WTC11 (cell line): ENCODE data around the gene KCTD21. TPM values are rescaled to one million over a fixed set of nuclear protein-coding genes. Genes with fewer than 3 reads are reported as not detected.

Source experiments
- ATAC-seq: fragments of 200-7000 bp; cut with Tn5 transposase; 2 replicates; pipeline ENCODE4 v1.10.0; 2021; ENCODE audit warnings: mild to moderate bottlenecking, moderate library complexity
- CTCF ChIA-PET: fragments of 300-600 bp; sonication (Branson Sonifier 250); formaldehyde crosslinking; loops from one replicate; lab custom pipeline; 2021; ENCODE audit warnings: antibody characterized with exemption; lab: Charles Lee
- POLR2A ChIA-PET: fragments of 350-600 bp; sonication (Branson Sonifier 250); formaldehyde crosslinking; loops from one replicate; lab custom pipeline; 2021; ENCODE audit warnings: antibody characterized with exemption; lab: Charles Lee
- DNase-seq: peaks from one replicate; pipeline ENCODE4 v3.0.0; 2021; ENCODE audit warnings: low spot score
- H3K27ac Mint-ChIP-seq: 2 replicates; pipeline ENCODE4 v1.8.0; 2021; ENCODE audit warnings: mixed read lengths
- H3K27me3 Mint-ChIP-seq: 2 replicates; pipeline ENCODE4 v1.8.0; 2021; ENCODE audit warnings: low read depth, mild to moderate bottlenecking, moderate library complexity, mixed read lengths
- H3K36me3 Mint-ChIP-seq: 2 replicates; pipeline ENCODE4 v1.8.0; 2021; ENCODE audit warnings: mixed read lengths
- H3K4me1 Mint-ChIP-seq: 2 replicates; pipeline ENCODE4 v1.8.0; 2022; ENCODE audit warnings: mixed read lengths
- H3K4me3 Mint-ChIP-seq: 2 replicates; pipeline ENCODE4 v1.8.0; 2021; ENCODE audit warnings: mild to moderate bottlenecking, moderate library complexity, mixed read lengths
- H3K9me3 Mint-ChIP-seq: 2 replicates; pipeline ENCODE4 v1.8.0; 2021; ENCODE audit warnings: mixed read lengths
- CBFB ChIP-seq: sonication (generic); formaldehyde crosslinking; IDR thresholded peaks from 2 replicates; pipeline ENCODE4 v1.8.1; 2022; ENCODE audit warnings: mild to moderate bottlenecking, low read depth, missing genetic modification reagents
- ELF4 ChIP-seq: sonication (generic); formaldehyde crosslinking; IDR thresholded peaks from 2 replicates; pipeline ENCODE4 v1.8.1; 2022; ENCODE audit warnings: low read depth, mild to moderate bottlenecking, moderate library complexity, missing genetic modification reagents
- GABPB1 ChIP-seq: sonication (generic); formaldehyde crosslinking; IDR thresholded peaks from 2 replicates; pipeline ENCODE4 v1.8.1; 2023; ENCODE audit warnings: mild to moderate bottlenecking, missing genetic modification reagents
- JUN ChIP-seq: sonication (generic); formaldehyde crosslinking; IDR thresholded peaks from 2 replicates; pipeline ENCODE4 v1.8.0; 2023; ENCODE audit warnings: mild to moderate bottlenecking, missing genetic modification reagents
- MYBL2 ChIP-seq: sonication (generic); formaldehyde crosslinking; IDR thresholded peaks from 2 replicates; pipeline ENCODE4 v1.8.1; 2023; ENCODE audit warnings: mild to moderate bottlenecking, moderate library complexity, missing genetic modification reagents
- OVOL2 ChIP-seq: fragments of 250-450 bp; sonication (Bioruptor Pico); IDR thresholded peaks from 2 replicates; pipeline ENCODE4 v1.9.0; 2021; ENCODE audit warnings: mild to moderate bottlenecking, borderline replicate concordance
- SOX15 ChIP-seq: fragments of 250-450 bp; sonication (Bioruptor Pico); IDR thresholded peaks from 2 replicates; pipeline ENCODE4 v1.9.0; 2021; ENCODE audit warnings: mild to moderate bottlenecking
- TEAD1 ChIP-seq: sonication (generic); formaldehyde crosslinking; IDR thresholded peaks from 2 replicates; pipeline ENCODE4 v1.8.0; 2022; ENCODE audit warnings: mild to moderate bottlenecking, missing genetic modification reagents
- TP53 ChIP-seq: sonication (generic); formaldehyde crosslinking; IDR thresholded peaks from 2 replicates; pipeline ENCODE4 v1.8.1; 2023; ENCODE audit warnings: mild to moderate bottlenecking, missing genetic modification reagents
- ZBTB21 ChIP-seq: sonication (generic); formaldehyde crosslinking; IDR thresholded peaks from 2 replicates; pipeline ENCODE4 v1.8.1; 2023; ENCODE audit warnings: mild to moderate bottlenecking, missing genetic modification reagents, borderline replicate concordance
- ZNF317 ChIP-seq: sonication (generic); formaldehyde crosslinking; IDR thresholded peaks from 2 replicates; pipeline ENCODE4 v1.8.1; 2023; ENCODE audit warnings: low read depth, mild to moderate bottlenecking, moderate library complexity, missing genetic modification reagents, borderline replicate concordance
- ZNF396 ChIP-seq: fragments of 250-450 bp; sonication (Bioruptor Pico); IDR thresholded peaks from 2 replicates; pipeline ENCODE4 v1.8.0; 2021; ENCODE audit warnings: mild to moderate bottlenecking, moderate library complexity, borderline replicate concordance
- total RNA-seq: library from RNA; stranded (reverse); gene quantifications from 3 replicates; pipeline ENCODE4 v1.2.3, GENCODE V29; 2021
- TF ChIP-seq, protein P1 (sequence below): fragments of 200-600 bp; IDR thresholded peaks from 2 replicates; pipeline ENCODE4 v1.8.0; 2022; ENCODE audit warnings: antibody characterized with exemption
- TF ChIP-seq, protein P2 (sequence below): sonication (generic); formaldehyde crosslinking; IDR thresholded peaks from 2 replicates; pipeline ENCODE4 v1.8.1; 2023; ENCODE audit warnings: mild to moderate bottlenecking, missing genetic modification reagents, moderate library complexity
- TF ChIP-seq, protein P3 (sequence below): sonication (generic); formaldehyde crosslinking; IDR thresholded peaks from 2 replicates; pipeline ENCODE4 v1.8.1; 2023; ENCODE audit warnings: mild to moderate bottlenecking, moderate library complexity, missing genetic modification reagents
- TF ChIP-seq, protein P4 (sequence below): fragments of 250-450 bp; sonication (Bioruptor Pico); IDR thresholded peaks from 2 replicates; pipeline ENCODE4 v1.8.0; 2021; ENCODE audit warnings: mild to moderate bottlenecking
- TF ChIP-seq, protein P5 (sequence below): sonication (generic); formaldehyde crosslinking; IDR thresholded peaks from 2 replicates; pipeline ENCODE4 v1.8.0; 2022; ENCODE audit warnings: missing genetic modification reagents
- TF ChIP-seq, protein P6 (sequence below): sonication (generic); formaldehyde crosslinking; IDR thresholded peaks from 2 replicates; pipeline ENCODE4 v1.8.1; 2022; ENCODE audit warnings: mild to moderate bottlenecking, missing genetic modification reagents, moderate library complexity, borderline replicate concordance
- TF ChIP-seq, protein P7 (sequence below): sonication (generic); formaldehyde crosslinking; IDR thresholded peaks from 2 replicates; pipeline ENCODE4 v1.8.1; 2023; ENCODE audit warnings: mild to moderate bottlenecking, missing genetic modification reagents
- TF ChIP-seq, protein P8 (sequence below): fragments of 250-450 bp; sonication (Bioruptor Pico); IDR thresholded peaks from 2 replicates; pipeline ENCODE4 v2.1.2; 2022; ENCODE audit warnings: mild to moderate bottlenecking, moderate library complexity
- TF ChIP-seq, protein P9 (sequence below): sonication (generic); formaldehyde crosslinking; IDR thresholded peaks from 2 replicates; pipeline ENCODE4 v1.8.1; 2023; ENCODE audit warnings: mild to moderate bottlenecking, missing genetic modification reagents, moderate library complexity
- TF ChIP-seq, protein P10 (sequence below): sonication (generic); formaldehyde crosslinking; conservative IDR thresholded peaks from 2 replicates; pipeline ENCODE4 v1.8.1; 2022; ENCODE audit warnings: mild to moderate bottlenecking, missing genetic modification reagents

KCTD21 gene
- total RNA-seq, 1 experiment from 2014 or later = 2.8 TPM

DNA sequence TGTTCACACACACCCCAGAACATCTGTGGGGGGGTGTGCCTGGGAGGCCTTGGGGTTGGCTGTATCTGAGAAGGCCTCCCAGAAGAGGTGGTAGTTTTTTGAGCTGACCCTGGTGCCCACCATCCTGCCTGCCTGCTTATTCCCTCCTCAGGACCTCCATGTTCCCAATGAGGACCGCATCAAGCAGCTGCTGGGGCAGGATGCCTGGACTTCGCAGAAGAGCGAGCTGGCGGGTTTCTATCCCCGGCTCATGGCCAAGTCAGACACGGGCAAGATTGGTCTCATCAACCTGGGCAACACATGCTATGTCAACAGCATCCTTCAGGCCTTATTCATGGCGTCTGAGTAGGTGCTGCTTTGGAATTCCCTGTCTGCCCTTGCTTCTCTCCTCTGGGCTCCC lies 17.3 kb upstream of the KCTD21 start (continued):
- TF ChIP-seq, protein P1, sequence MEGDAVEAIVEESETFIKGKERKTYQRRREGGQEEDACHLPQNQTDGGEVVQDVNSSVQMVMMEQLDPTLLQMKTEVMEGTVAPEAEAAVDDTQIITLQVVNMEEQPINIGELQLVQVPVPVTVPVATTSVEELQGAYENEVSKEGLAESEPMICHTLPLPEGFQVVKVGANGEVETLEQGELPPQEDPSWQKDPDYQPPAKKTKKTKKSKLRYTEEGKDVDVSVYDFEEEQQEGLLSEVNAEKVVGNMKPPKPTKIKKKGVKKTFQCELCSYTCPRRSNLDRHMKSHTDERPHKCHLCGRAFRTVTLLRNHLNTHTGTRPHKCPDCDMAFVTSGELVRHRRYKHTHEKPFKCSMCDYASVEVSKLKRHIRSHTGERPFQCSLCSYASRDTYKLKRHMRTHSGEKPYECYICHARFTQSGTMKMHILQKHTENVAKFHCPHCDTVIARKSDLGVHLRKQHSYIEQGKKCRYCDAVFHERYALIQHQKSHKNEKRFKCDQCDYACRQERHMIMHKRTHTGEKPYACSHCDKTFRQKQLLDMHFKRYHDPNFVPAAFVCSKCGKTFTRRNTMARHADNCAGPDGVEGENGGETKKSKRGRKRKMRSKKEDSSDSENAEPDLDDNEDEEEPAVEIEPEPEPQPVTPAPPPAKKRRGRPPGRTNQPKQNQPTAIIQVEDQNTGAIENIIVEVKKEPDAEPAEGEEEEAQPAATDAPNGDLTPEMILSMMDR = no peak
- no peak for TF ChIP-seq MYBL2 (CRISPR knock-in tag)
- no peak for TF ChIP-seq ZBTB21
- no peak for TF ChIP-seq TEAD1 (CRISPR knock-in tag)
- TF ChIP-seq TP53 (CRISPR knock-in tag) = no peak
- TF ChIP-seq OVOL2 = no peak
- TF ChIP-seq, protein P2, sequence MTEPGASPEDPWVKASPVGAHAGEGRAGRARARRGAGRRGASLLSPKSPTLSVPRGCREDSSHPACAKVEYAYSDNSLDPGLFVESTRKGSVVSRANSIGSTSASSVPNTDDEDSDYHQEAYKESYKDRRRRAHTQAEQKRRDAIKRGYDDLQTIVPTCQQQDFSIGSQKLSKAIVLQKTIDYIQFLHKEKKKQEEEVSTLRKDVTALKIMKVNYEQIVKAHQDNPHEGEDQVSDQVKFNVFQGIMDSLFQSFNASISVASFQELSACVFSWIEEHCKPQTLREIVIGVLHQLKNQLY (CRISPR knock-in tag) = no peak
- TF ChIP-seq, protein P3, sequence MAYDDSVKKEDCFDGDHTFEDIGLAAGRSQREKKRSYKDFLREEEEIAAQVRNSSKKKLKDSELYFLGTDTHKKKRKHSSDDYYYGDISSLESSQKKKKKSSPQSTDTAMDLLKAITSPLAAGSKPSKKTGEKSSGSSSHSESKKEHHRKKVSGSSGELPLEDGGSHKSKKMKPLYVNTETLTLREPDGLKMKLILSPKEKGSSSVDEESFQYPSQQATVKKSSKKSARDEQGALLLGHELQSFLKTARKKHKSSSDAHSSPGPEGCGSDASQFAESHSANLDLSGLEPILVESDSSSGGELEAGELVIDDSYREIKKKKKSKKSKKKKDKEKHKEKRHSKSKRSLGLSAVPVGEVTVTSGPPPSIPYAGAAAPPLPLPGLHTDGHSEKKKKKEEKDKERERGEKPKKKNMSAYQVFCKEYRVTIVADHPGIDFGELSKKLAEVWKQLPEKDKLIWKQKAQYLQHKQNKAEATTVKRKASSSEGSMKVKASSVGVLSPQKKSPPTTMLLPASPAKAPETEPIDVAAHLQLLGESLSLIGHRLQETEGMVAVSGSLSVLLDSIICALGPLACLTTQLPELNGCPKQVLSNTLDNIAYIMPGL (CRISPR knock-in tag) = no peak
- TF ChIP-seq, protein P4, sequence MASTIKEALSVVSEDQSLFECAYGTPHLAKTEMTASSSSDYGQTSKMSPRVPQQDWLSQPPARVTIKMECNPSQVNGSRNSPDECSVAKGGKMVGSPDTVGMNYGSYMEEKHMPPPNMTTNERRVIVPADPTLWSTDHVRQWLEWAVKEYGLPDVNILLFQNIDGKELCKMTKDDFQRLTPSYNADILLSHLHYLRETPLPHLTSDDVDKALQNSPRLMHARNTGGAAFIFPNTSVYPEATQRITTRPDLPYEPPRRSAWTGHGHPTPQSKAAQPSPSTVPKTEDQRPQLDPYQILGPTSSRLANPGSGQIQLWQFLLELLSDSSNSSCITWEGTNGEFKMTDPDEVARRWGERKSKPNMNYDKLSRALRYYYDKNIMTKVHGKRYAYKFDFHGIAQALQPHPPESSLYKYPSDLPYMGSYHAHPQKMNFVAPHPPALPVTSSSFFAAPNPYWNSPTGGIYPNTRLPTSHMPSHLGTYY (CRISPR knock-in tag) = no peak

DNA sequence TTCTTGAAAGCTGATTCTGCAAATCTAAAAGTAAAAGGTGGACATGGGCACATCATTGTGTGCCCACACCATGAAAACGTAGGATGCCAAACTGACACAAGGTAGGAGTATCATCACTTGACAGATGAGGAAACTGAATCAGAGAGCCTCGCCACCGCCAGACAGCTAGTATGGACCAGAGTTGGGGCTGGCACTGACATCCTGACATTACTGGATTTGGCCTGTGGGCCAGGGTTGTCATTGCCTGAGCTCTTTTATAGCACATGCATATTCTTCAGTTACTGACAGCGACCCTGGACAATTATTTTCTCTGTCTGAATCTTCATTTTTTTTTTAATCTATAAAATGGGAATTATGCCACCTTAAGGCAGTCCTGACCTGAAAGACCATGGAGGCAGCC lies 16.8 kb upstream of the KCTD21 start:
- ChIA-PET CTCF (no interaction called here), POLR2A (no interaction called here)
- Mint-ChIP-seq H3K4me1 (peaks cover 5% of the 10 kb centered on the region), H3K27ac (no peak overlapping the region), H3K9me3 (no peaks in the 10 kb centered on the region), H3K36me3 (peaks cover 11% of the 10 kb centered on the region), H3K27me3 (no peaks in the 10 kb centered on the region), H3K4me3 (no peak overlapping the region)
- DNase-seq (no peak), ATAC-seq (no peak)
- TF ChIP-seq SOX15 (no peak), JUN (CRISPR knock-in tag) (no peak), ZNF317 (CRISPR knock-in tag) (no peak), ZNF396 (no peak), GABPB1 (CRISPR knock-in tag) (no peak), CBFB (CRISPR knock-in tag) (no peak), ELF4 (CRISPR knock-in tag) (no peak)
- TF ChIP-seq, protein P5, sequence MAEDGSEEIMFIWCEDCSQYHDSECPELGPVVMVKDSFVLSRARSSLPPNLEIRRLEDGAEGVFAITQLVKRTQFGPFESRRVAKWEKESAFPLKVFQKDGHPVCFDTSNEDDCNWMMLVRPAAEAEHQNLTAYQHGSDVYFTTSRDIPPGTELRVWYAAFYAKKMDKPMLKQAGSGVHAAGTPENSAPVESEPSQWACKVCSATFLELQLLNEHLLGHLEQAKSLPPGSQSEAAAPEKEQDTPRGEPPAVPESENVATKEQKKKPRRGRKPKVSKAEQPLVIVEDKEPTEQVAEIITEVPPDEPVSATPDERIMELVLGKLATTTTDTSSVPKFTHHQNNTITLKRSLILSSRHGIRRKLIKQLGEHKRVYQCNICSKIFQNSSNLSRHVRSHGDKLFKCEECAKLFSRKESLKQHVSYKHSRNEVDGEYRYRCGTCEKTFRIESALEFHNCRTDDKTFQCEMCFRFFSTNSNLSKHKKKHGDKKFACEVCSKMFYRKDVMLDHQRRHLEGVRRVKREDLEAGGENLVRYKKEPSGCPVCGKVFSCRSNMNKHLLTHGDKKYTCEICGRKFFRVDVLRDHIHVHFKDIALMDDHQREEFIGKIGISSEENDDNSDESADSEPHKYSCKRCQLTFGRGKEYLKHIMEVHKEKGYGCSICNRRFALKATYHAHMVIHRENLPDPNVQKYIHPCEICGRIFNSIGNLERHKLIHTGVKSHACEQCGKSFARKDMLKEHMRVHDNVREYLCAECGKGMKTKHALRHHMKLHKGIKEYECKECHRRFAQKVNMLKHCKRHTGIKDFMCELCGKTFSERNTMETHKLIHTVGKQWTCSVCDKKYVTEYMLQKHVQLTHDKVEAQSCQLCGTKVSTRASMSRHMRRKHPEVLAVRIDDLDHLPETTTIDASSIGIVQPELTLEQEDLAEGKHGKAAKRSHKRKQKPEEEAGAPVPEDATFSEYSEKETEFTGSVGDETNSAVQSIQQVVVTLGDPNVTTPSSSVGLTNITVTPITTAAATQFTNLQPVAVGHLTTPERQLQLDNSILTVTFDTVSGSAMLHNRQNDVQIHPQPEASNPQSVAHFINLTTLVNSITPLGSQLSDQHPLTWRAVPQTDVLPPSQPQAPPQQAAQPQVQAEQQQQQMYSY (CRISPR knock-in tag) = no peak
- TF ChIP-seq, protein P6, sequence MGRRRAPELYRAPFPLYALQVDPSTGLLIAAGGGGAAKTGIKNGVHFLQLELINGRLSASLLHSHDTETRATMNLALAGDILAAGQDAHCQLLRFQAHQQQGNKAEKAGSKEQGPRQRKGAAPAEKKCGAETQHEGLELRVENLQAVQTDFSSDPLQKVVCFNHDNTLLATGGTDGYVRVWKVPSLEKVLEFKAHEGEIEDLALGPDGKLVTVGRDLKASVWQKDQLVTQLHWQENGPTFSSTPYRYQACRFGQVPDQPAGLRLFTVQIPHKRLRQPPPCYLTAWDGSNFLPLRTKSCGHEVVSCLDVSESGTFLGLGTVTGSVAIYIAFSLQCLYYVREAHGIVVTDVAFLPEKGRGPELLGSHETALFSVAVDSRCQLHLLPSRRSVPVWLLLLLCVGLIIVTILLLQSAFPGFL (CRISPR knock-in tag) = no peak
- TF ChIP-seq, protein P7, sequence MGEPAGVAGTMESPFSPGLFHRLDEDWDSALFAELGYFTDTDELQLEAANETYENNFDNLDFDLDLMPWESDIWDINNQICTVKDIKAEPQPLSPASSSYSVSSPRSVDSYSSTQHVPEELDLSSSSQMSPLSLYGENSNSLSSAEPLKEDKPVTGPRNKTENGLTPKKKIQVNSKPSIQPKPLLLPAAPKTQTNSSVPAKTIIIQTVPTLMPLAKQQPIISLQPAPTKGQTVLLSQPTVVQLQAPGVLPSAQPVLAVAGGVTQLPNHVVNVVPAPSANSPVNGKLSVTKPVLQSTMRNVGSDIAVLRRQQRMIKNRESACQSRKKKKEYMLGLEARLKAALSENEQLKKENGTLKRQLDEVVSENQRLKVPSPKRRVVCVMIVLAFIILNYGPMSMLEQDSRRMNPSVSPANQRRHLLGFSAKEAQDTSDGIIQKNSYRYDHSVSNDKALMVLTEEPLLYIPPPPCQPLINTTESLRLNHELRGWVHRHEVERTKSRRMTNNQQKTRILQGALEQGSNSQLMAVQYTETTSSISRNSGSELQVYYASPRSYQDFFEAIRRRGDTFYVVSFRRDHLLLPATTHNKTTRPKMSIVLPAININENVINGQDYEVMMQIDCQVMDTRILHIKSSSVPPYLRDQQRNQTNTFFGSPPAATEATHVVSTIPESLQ = no peak
- TF ChIP-seq, protein P8, sequence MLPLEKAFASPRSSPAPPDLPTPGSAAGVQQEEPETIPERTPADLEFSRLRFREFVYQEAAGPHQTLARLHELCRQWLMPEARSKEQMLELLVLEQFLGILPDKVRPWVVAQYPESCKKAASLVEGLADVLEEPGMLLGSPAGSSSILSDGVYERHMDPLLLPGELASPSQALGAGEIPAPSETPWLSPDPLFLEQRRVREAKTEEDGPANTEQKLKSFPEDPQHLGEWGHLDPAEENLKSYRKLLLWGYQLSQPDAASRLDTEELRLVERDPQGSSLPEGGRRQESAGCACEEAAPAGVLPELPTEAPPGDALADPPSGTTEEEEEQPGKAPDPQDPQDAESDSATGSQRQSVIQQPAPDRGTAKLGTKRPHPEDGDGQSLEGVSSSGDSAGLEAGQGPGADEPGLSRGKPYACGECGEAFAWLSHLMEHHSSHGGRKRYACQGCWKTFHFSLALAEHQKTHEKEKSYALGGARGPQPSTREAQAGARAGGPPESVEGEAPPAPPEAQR (CRISPR knock-in tag) = no peak
- TF ChIP-seq, protein P9, sequence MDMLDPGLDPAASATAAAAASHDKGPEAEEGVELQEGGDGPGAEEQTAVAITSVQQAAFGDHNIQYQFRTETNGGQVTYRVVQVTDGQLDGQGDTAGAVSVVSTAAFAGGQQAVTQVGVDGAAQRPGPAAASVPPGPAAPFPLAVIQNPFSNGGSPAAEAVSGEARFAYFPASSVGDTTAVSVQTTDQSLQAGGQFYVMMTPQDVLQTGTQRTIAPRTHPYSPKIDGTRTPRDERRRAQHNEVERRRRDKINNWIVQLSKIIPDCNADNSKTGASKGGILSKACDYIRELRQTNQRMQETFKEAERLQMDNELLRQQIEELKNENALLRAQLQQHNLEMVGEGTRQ (CRISPR knock-in tag) = no peak
- TF ChIP-seq, protein P10, sequence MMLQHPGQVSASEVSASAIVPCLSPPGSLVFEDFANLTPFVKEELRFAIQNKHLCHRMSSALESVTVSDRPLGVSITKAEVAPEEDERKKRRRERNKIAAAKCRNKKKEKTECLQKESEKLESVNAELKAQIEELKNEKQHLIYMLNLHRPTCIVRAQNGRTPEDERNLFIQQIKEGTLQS (CRISPR knock-in tag) = no peak
